ENCODE data around the gene ADA.

DNA sequence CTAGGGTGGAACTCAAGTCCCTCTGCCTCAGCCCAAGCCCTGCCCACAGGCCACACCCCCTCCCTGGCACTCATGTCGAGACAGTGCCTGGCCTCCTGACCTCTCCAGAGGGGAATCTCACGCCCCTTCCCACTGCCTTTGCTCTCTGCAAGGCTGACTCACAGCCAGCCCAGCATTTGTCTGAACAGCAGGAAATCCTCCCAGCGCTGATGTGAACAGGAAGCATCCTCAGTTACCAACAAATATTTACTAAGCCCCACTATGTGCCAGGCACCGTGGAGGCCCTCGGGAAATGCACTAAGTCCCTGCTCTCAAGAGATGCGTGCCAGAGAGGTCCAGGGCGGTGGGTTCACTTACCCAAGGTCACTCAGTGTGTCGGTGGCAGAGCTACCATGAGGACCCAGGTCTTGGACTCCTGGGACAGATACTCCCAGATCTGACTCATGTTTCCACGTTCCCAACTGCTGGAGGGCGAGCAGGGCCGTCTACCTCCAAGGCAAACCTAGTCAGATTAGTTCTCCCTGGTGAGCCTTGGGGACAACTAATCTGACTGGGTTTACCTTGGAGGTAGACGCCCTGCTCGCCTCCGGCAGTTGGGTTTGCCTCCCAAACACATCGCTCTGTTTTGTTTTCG, 7.8 kb downstream of the ADA start:
- TF ChIP-seq, protein P1, sequence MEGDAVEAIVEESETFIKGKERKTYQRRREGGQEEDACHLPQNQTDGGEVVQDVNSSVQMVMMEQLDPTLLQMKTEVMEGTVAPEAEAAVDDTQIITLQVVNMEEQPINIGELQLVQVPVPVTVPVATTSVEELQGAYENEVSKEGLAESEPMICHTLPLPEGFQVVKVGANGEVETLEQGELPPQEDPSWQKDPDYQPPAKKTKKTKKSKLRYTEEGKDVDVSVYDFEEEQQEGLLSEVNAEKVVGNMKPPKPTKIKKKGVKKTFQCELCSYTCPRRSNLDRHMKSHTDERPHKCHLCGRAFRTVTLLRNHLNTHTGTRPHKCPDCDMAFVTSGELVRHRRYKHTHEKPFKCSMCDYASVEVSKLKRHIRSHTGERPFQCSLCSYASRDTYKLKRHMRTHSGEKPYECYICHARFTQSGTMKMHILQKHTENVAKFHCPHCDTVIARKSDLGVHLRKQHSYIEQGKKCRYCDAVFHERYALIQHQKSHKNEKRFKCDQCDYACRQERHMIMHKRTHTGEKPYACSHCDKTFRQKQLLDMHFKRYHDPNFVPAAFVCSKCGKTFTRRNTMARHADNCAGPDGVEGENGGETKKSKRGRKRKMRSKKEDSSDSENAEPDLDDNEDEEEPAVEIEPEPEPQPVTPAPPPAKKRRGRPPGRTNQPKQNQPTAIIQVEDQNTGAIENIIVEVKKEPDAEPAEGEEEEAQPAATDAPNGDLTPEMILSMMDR (IDR thresholded peaks at IDR 0.05; ENCODE audit: insufficient read depth, low read depth, low read length): no peak
- TF ChIP-seq EZH2 (IDR thresholded peaks at IDR 0.05; ENCODE audit: insufficient read depth, low read length): no peak
